ENCODE results near the gene KCNMA1.

The KCNMA1 gene

GRCh38 chr10:77338143-77338542 is 299.5 kb downstream of the KCNMA1 start:
- Histone ChIP-seq H4K8ac (ENCODE audit: low read length) (no peak overlapping the region), H3K4me1 (ENCODE audit: control insufficient read depth, insufficient read depth, low read depth, low read length) (no peaks in the 10 kb centered on the region), H3K36me3 (ENCODE audit: control insufficient read depth in 1 of 2, insufficient read depth in 2 of 2, low read depth in 1 of 2, low read length in 2 of 2) (no peaks in the 10 kb centered on the region), H2AK5ac (ENCODE audit: low read length, severe bottlenecking) (no peak overlapping the region), H2AFZ (ENCODE audit: low read depth, low read length) (no peak overlapping the region), H2BK120ac (ENCODE audit: low read depth, low read length) (no peak overlapping the region), H4K91ac (ENCODE audit: low read length) (no peak overlapping the region), H3K9ac (ENCODE audit: low read length) (no peak overlapping the region), H3K79me1 (replicated peaks; ENCODE audit: low read length, poor library complexity, severe bottlenecking) (peaks cover 13% of the 10 kb centered on the region), H3K4me3 (ENCODE audit: insufficient read depth in 1 of 2, low read depth in 1 of 2, low read length in 2 of 2) (no peak overlapping the region), H3K4me2 (ENCODE audit: low read length, poor library complexity, severe bottlenecking) (no peak overlapping the region), H3K18ac (ENCODE audit: low read depth in 1 of 2, low read length in 2 of 2) (no peak overlapping the region), H3K9me3 (ENCODE audit: control insufficient read depth, low read length) (peaks cover 9% of the 10 kb centered on the region), H2BK15ac (ENCODE audit: low read depth, poor library complexity, severe bottlenecking) (no peak overlapping the region), H3K14ac (ENCODE audit: low read length in 2 of 2) (no peak overlapping the region), H3K4ac (ENCODE audit: low read depth in 1 of 2, low read length in 2 of 2) (no peak overlapping the region), H2BK12ac (ENCODE audit: low read length in 2 of 2) (no peak overlapping the region), H2BK5ac (ENCODE audit: low read depth, low read length, poor library complexity, severe bottlenecking) (no peak overlapping the region), H3K27me3 (ENCODE audit: control insufficient read depth in 1 of 2, insufficient read depth in 1 of 2, low read length in 2 of 2) (no peaks in the 10 kb centered on the region), H3K23ac (ENCODE audit: low read length in 2 of 2) (no peak overlapping the region), H3K27ac (ENCODE audit: low read length, poor library complexity, severe bottlenecking) (no peak overlapping the region)
- 83% methylated on average over 3 of the region's 4 CpGs for WGBS
- no peak for DNase-seq

DNA sequence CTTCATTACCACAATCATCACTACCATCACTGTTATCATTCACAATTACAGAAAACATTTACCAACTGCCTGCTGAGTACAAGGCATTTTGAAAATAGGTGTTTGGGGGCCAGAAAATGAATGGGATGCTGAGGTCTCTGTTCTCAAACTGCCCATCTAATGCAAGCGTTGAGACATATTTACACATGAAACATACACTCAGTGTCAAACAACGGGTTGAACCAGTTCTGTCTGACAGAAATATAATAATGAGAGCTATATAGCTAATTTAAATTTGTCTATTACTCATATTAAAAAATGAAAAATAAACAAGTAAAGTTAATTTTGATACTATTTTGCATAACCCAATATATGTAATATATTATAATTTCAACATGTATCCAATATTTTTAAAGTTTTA is 303.1 kb downstream of the KCNMA1 start:
- Histone ChIP-seq H3K4me1 (ENCODE audit: control insufficient read depth, insufficient read depth, low read depth, low read length) (no peaks in the 10 kb centered on the region), H4K91ac (ENCODE audit: low read length) (no peak overlapping the region), H3K9ac (ENCODE audit: low read length) (no peak overlapping the region), H3K18ac (ENCODE audit: low read depth in 1 of 2, low read length in 2 of 2) (no peak overlapping the region), H2AK5ac (ENCODE audit: low read length, severe bottlenecking) (no peak overlapping the region), H3K4ac (ENCODE audit: low read depth in 1 of 2, low read length in 2 of 2) (no peak overlapping the region), H3K4me2 (ENCODE audit: low read length, poor library complexity, severe bottlenecking) (no peak overlapping the region), H4K8ac (ENCODE audit: low read length) (no peak overlapping the region), H3K9me3 (ENCODE audit: control insufficient read depth, low read length) (peaks cover 4% of the 10 kb centered on the region), H2BK15ac (ENCODE audit: low read depth, poor library complexity, severe bottlenecking) (no peak overlapping the region), H3K27me3 (ENCODE audit: control insufficient read depth in 1 of 2, insufficient read depth in 1 of 2, low read length in 2 of 2) (no peaks in the 10 kb centered on the region), H3K23ac (ENCODE audit: low read length in 2 of 2) (no peak overlapping the region), H3K36me3 (ENCODE audit: control insufficient read depth in 1 of 2, insufficient read depth in 2 of 2, low read depth in 1 of 2, low read length in 2 of 2) (no peaks in the 10 kb centered on the region), H3K27ac (ENCODE audit: low read length, poor library complexity, severe bottlenecking) (no peak overlapping the region), H2BK120ac (ENCODE audit: low read depth, low read length) (no peak overlapping the region), H2BK5ac (ENCODE audit: low read depth, low read length, poor library complexity, severe bottlenecking) (no peak overlapping the region), H3K4me3 (ENCODE audit: insufficient read depth in 1 of 2, low read depth in 1 of 2, low read length in 2 of 2) (no peak overlapping the region), H3K79me1 (replicated peaks; ENCODE audit: low read length, poor library complexity, severe bottlenecking) (peaks cover 10% of the 10 kb centered on the region), H2BK12ac (ENCODE audit: low read length in 2 of 2) (no peak overlapping the region), H2AFZ (ENCODE audit: low read depth, low read length) (no peak overlapping the region), H3K14ac (ENCODE audit: low read length in 2 of 2) (no peak overlapping the region)
- DNase-seq = no peak
- no CpG with 5 or more reads among the region's 2 CpGs for WGBS

DNA sequence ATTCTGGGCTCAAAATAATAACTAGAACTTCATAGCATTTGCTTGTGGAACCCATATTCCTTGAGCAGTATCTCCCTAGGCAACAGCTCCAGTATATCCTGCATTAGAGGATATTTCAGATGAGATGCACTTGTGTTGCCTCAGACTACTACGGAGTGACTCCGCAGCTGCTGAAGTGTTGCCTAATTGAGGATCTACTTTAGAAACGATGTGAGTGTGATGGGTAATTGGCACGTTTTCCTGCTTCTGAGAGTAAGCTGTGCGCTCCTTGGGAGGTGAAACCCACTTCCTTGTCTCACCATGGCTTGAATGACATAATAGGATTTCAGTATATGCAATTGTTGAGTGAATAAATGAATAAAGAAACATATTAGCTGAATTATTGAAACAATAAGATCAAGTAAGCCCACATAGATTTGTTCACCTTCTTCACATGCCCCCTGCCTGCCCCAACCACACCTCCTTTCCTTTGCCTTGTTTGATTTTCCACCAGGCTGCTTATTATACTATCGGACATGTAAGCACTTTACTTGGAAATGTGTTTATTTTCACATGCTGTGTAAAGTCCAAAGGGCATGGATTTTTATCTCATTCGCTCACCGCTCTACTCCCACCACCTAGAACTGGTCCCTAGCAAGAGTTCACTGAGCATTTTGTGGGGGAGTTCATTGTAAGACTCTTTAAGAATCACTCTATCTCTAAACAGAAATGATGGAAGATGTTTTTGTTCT is 303.8 kb downstream of the KCNMA1 start:
- Histone ChIP-seq H4K91ac (ENCODE audit: low read length) (no peak overlapping the region), H3K79me1 (replicated peaks; ENCODE audit: low read length, poor library complexity, severe bottlenecking) (peaks cover 7% of the 10 kb centered on the region), H3K18ac (ENCODE audit: low read depth in 1 of 2, low read length in 2 of 2) (no peak overlapping the region), H3K14ac (ENCODE audit: low read length in 2 of 2) (no peak overlapping the region), H2BK15ac (ENCODE audit: low read depth, poor library complexity, severe bottlenecking) (no peak overlapping the region), H3K4me1 (ENCODE audit: control insufficient read depth, insufficient read depth, low read depth, low read length) (no peaks in the 10 kb centered on the region), H2BK12ac (ENCODE audit: low read length in 2 of 2) (no peak overlapping the region), H4K8ac (ENCODE audit: low read length) (no peak overlapping the region), H3K9ac (ENCODE audit: low read length) (no peak overlapping the region), H2AK5ac (ENCODE audit: low read length, severe bottlenecking) (no peak overlapping the region), H2BK5ac (ENCODE audit: low read depth, low read length, poor library complexity, severe bottlenecking) (no peak overlapping the region), H3K27ac (ENCODE audit: low read length, poor library complexity, severe bottlenecking) (no peak overlapping the region), H3K36me3 (ENCODE audit: control insufficient read depth in 1 of 2, insufficient read depth in 2 of 2, low read depth in 1 of 2, low read length in 2 of 2) (no peaks in the 10 kb centered on the region), H2BK120ac (ENCODE audit: low read depth, low read length) (no peak overlapping the region), H3K4me2 (ENCODE audit: low read length, poor library complexity, severe bottlenecking) (no peak overlapping the region), H2AFZ (ENCODE audit: low read depth, low read length) (no peak overlapping the region), H3K27me3 (ENCODE audit: control insufficient read depth in 1 of 2, insufficient read depth in 1 of 2, low read length in 2 of 2) (no peaks in the 10 kb centered on the region), H3K23ac (ENCODE audit: low read length in 2 of 2) (no peak overlapping the region), H3K9me3 (ENCODE audit: control insufficient read depth, low read length) (no peaks in the 10 kb centered on the region), H3K4ac (ENCODE audit: low read depth in 1 of 2, low read length in 2 of 2) (no peak overlapping the region), H3K4me3 (ENCODE audit: insufficient read depth in 1 of 2, low read depth in 1 of 2, low read length in 2 of 2) (no peak overlapping the region)
- no peak for DNase-seq
- WGBS = 85% methylated on average over 5 of the region's 8 CpGs

DNA sequence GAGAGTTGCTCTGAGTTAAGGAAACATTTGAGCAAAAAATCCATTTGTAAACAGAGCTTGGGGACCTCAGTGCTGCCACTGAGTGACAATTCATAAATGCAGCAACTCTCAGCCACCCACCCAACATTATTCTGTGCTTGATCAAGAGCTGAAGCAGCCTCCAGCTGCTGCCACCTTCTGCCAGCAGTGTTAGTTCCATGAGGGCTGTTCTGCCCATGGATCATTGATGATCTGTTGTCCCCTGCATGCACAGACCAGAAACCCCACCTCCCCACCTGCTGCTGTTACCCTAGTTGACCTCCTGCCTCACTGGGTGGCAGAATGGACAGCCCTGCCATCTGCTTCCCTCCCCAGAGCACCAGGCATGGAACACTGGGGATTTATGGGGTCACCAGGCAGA is 305.4 kb downstream of the KCNMA1 start:
- no peak overlapping the region for H2BK120ac ChIP-seq (ENCODE audit: low read depth, low read length)

More for the DNA sequence above, 305.4 kb downstream of the KCNMA1 start:
- Histone ChIP-seq H2AFZ (ENCODE audit: low read depth, low read length) (no peak overlapping the region), H3K79me1 (replicated peaks; ENCODE audit: low read length, poor library complexity, severe bottlenecking) (peaks cover 7% of the 10 kb centered on the region), H3K4me1 (ENCODE audit: control insufficient read depth, insufficient read depth, low read depth, low read length) (no peaks in the 10 kb centered on the region), H3K36me3 (ENCODE audit: control insufficient read depth in 1 of 2, insufficient read depth in 2 of 2, low read depth in 1 of 2, low read length in 2 of 2) (no peaks in the 10 kb centered on the region), H3K27ac (ENCODE audit: low read length, poor library complexity, severe bottlenecking) (no peak overlapping the region), H3K18ac (ENCODE audit: low read depth in 1 of 2, low read length in 2 of 2) (no peak overlapping the region), H2BK5ac (ENCODE audit: low read depth, low read length, poor library complexity, severe bottlenecking) (no peak overlapping the region), H3K23ac (ENCODE audit: low read length in 2 of 2) (no peak overlapping the region), H3K9ac (ENCODE audit: low read length) (no peak overlapping the region), H3K14ac (ENCODE audit: low read length in 2 of 2) (no peak overlapping the region), H2AK5ac (ENCODE audit: low read length, severe bottlenecking) (no peak overlapping the region), H3K4ac (ENCODE audit: low read depth in 1 of 2, low read length in 2 of 2) (no peak overlapping the region), H4K91ac (ENCODE audit: low read length) (no peak overlapping the region), H3K9me3 (ENCODE audit: control insufficient read depth, low read length) (no peaks in the 10 kb centered on the region), H4K8ac (ENCODE audit: low read length) (no peak overlapping the region), H3K4me2 (ENCODE audit: low read length, poor library complexity, severe bottlenecking) (no peak overlapping the region), H2BK12ac (ENCODE audit: low read length in 2 of 2) (no peak overlapping the region), H3K4me3 (ENCODE audit: insufficient read depth in 1 of 2, low read depth in 1 of 2, low read length in 2 of 2) (no peak overlapping the region), H3K27me3 (ENCODE audit: control insufficient read depth in 1 of 2, insufficient read depth in 1 of 2, low read length in 2 of 2) (no peaks in the 10 kb centered on the region), H2BK15ac (ENCODE audit: low read depth, poor library complexity, severe bottlenecking) (no peak overlapping the region)
- no peak for DNase-seq

Data from mesenchymal stem cell (in vitro differentiated cells and primary cell).